SK-N-SH treated with all-trans-retinoic acid at 6 μM for 48 hours (cell line): ENCODE data around the gene SLC29A3.

Experiments
- ATAC-seq: fragments of 200-7000 bp; cut with Tn5 transposase; 3 replicates; pipeline ENCODE4 v1.9.1; 2020; ENCODE audit warnings: mild to moderate bottlenecking, moderate library complexity
- ARNTL ChIP-seq: fragments of 450-650 bp; formaldehyde crosslinking; IDR thresholded peaks from 2 replicates; pipeline ENCODE4 v1.5.0; 2020; ENCODE audit warnings: low read depth, mild to moderate bottlenecking, moderate library complexity, borderline replicate concordance
- BACH2 ChIP-seq: fragments of 250-450 bp; sonication (Bioruptor Pico); IDR thresholded peaks from 2 replicates; pipeline ENCODE4 v1.9.0; 2021; ENCODE audit warnings: mild to moderate bottlenecking, borderline replicate concordance
- CSDC2 ChIP-seq: fragments of 250-450 bp; sonication (Bioruptor Pico); IDR thresholded peaks from 2 replicates; pipeline ENCODE4 v1.5.0; 2020; ENCODE audit warnings: mild to moderate bottlenecking, moderate library complexity
- ESRRG ChIP-seq: fragments of 250-450 bp; sonication (Bioruptor Pico); IDR thresholded peaks from 2 replicates; pipeline ENCODE4 v1.6.1; 2021; ENCODE audit warnings: mild to moderate bottlenecking
- GLIS3 ChIP-seq: fragments of 250-450 bp; sonication (Bioruptor Pico); IDR thresholded peaks from 2 replicates; pipeline ENCODE4 v1.5.0; 2020; ENCODE audit warnings: mild to moderate bottlenecking, moderate library complexity
- ISL1 ChIP-seq: fragments of 250-450 bp; sonication (Bioruptor Pico); IDR thresholded peaks from 2 replicates; pipeline ENCODE4 v2.1.2; 2022; ENCODE audit warnings: mild to moderate bottlenecking, moderate library complexity
- OSR1 ChIP-seq: fragments of 250-450 bp; sonication (Bioruptor Pico); IDR thresholded peaks from 2 replicates; pipeline ENCODE4 v1.8.0; 2022; ENCODE audit warnings: moderate library complexity, mild to moderate bottlenecking, inconsistent platforms
- PPARA ChIP-seq: fragments of 250-450 bp; sonication (Bioruptor Pico); IDR thresholded peaks from 2 replicates; pipeline ENCODE4 v1.5.0; 2020; ENCODE audit warnings: mild to moderate bottlenecking, borderline replicate concordance
- RARB ChIP-seq: fragments of 250-450 bp; sonication (Bioruptor Pico); IDR thresholded peaks from 2 replicates; pipeline ENCODE4 v1.8.0; 2021; ENCODE audit warnings: mild to moderate bottlenecking, moderate library complexity
- SNAI2 ChIP-seq: fragments of 250-450 bp; sonication (Bioruptor Pico); IDR thresholded peaks from 2 replicates; pipeline ENCODE4 v1.5.0; 2020; ENCODE audit warnings: mild to moderate bottlenecking, moderate library complexity
- TCF4 ChIP-seq: fragments of 250-450 bp; sonication (Bioruptor Pico); IDR thresholded peaks from 2 replicates; pipeline ENCODE4 v1.8.0; 2021; ENCODE audit warnings: mild to moderate bottlenecking, moderate library complexity, borderline replicate concordance
- TOX ChIP-seq: fragments of 250-450 bp; sonication (Bioruptor Pico); IDR thresholded peaks from 2 replicates; pipeline ENCODE4 v1.8.0; 2021; ENCODE audit warnings: mild to moderate bottlenecking, moderate library complexity, borderline replicate concordance
- ZC3H10 ChIP-seq: fragments of 250-450 bp; sonication (Bioruptor Pico); IDR thresholded peaks from 2 replicates; pipeline ENCODE4 v1.5.1; 2021; ENCODE audit warnings: mild to moderate bottlenecking, moderate library complexity
- ZFP3 ChIP-seq: fragments of 250-450 bp; sonication (Bioruptor Pico); IDR thresholded peaks from 2 replicates; pipeline ENCODE4 v1.5.0; 2020; ENCODE audit warnings: mild to moderate bottlenecking, moderate library complexity
- ZNF565 ChIP-seq: fragments of 450-650 bp; formaldehyde crosslinking; conservative IDR thresholded peaks from 2 replicates; pipeline ENCODE4 v1.5.0; 2020; ENCODE audit warnings: low read depth, mild to moderate bottlenecking, moderate library complexity
- ZNF70 ChIP-seq: fragments of 450-650 bp; formaldehyde crosslinking; IDR thresholded peaks from 2 replicates; pipeline ENCODE4 v1.5.0; 2020; ENCODE audit warnings: mild to moderate bottlenecking, moderate library complexity
- ZNF8 ChIP-seq: fragments of 450-650 bp; formaldehyde crosslinking; IDR thresholded peaks from 2 replicates; pipeline ENCODE4 v1.5.0; 2020; ENCODE audit warnings: mild to moderate bottlenecking, moderate library complexity
- TF ChIP-seq, protein P1 (sequence below): fragments of 250-450 bp; sonication (Bioruptor Pico); IDR thresholded peaks from 2 replicates; pipeline ENCODE4 v1.5.0; 2020; ENCODE audit warnings: mild to moderate bottlenecking, moderate library complexity
- TF ChIP-seq, protein P2 (sequence below): fragments of 250-450 bp; sonication (Bioruptor Pico); IDR thresholded peaks from 2 replicates; pipeline ENCODE4 v1.8.0; 2020; ENCODE audit warnings: mild to moderate bottlenecking, moderate library complexity, borderline replicate concordance
- TF ChIP-seq, protein P3 (sequence below): fragments of 250-450 bp; sonication (Bioruptor Pico); IDR thresholded peaks from 2 replicates; pipeline ENCODE4 v1.8.0; 2021; ENCODE audit warnings: low read depth, mild to moderate bottlenecking, moderate library complexity, borderline replicate concordance
- TF ChIP-seq, protein P4 (sequence below): fragments of 250-450 bp; sonication (Bioruptor Pico); IDR thresholded peaks from 2 replicates; pipeline ENCODE4 v1.5.1; 2020; ENCODE audit warnings: low read depth, mild to moderate bottlenecking, moderate library complexity

The SLC29A3 gene

DNA sequence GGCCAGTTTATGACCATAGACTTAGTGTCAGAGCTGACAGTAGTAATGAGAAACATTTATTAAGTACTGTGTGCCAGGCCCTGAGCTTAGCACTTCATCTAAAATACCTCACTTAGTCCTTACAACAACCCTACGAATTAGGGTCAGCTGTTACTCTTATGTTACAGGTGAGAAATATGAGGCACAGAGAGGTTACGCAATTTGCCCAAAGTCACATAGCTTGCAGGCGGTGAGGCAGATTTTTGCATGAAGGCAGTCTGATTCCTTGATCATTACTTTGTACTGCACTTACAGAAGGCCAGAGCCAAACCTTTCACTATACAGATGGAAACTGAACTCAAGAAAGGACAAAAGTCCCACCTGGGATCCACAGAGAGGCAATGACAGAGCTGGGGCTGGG, 87.8 kb downstream of the SLC29A3 start (continued):
- TF ChIP-seq ZNF565 (no peak), SNAI2 (CRISPR knock-in tag) (no peak), TCF4 (CRISPR knock-in tag) (no peak), GLIS3 (CRISPR knock-in tag) (no peak), CSDC2 (CRISPR knock-in tag) (no peak)
- TF ChIP-seq, protein P1, sequence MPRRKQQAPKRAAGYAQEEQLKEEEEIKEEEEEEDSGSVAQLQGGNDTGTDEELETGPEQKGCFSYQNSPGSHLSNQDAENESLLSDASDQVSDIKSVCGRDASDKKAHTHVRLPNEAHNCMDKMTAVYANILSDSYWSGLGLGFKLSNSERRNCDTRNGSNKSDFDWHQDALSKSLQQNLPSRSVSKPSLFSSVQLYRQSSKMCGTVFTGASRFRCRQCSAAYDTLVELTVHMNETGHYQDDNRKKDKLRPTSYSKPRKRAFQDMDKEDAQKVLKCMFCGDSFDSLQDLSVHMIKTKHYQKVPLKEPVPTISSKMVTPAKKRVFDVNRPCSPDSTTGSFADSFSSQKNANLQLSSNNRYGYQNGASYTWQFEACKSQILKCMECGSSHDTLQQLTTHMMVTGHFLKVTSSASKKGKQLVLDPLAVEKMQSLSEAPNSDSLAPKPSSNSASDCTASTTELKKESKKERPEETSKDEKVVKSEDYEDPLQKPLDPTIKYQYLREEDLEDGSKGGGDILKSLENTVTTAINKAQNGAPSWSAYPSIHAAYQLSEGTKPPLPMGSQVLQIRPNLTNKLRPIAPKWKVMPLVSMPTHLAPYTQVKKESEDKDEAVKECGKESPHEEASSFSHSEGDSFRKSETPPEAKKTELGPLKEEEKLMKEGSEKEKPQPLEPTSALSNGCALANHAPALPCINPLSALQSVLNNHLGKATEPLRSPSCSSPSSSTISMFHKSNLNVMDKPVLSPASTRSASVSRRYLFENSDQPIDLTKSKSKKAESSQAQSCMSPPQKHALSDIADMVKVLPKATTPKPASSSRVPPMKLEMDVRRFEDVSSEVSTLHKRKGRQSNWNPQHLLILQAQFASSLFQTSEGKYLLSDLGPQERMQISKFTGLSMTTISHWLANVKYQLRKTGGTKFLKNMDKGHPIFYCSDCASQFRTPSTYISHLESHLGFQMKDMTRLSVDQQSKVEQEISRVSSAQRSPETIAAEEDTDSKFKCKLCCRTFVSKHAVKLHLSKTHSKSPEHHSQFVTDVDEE, result no peak

DNA sequence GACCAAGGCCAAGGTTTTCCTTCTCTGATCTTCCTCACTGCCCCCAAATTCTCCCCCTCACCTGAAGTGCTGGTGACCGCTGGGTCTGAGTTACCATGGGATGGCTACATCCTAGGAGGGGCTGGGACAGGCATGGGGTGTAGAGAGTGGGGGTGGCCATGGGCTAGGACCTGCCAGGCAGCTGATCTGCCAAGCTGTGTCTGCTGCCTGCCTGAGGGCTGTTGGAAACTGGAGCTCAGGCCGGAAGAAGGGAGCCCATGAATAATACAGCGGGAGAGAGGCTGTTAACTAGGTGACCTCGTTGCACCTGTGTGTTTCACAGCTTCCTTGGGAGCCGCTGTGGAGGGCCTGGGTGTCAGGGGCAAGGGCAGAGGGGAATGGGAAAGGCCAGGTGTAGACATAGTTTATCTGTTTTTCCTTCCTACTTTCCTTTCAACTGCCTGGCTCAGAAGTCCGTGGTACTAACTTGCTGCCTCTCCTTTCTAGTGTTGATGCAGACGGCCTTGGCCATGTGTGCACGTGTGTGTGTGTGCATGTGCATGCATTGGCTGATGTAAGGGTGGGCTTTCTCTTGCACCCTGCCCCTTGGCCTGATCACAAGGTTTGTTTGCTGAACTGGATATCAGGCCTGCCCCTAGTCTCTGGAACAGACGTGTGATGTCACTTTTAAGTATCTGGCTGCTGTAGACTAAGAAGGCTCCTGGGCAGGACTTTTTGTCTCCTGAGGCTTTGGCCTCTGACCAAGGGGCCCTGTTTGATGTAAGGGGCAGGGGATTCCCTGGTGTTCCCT, 89.6 kb downstream of the SLC29A3 start:
- ATAC-seq, result no peak
- TF ChIP-seq CSDC2 (CRISPR knock-in tag) (no peak), TCF4 (CRISPR knock-in tag) (no peak), ZNF70 (no peak), ZFP3 (CRISPR knock-in tag) (no peak), GLIS3 (CRISPR knock-in tag) (no peak), ESRRG (CRISPR knock-in tag) (no peak), BACH2 (CRISPR knock-in tag) (no peak), ISL1 (CRISPR knock-in tag) (no peak), OSR1 (no peak), ZC3H10 (CRISPR knock-in tag) (no peak), SNAI2 (CRISPR knock-in tag) (no peak), ZNF8 (CRISPR knock-in tag) (no peak), RARB (CRISPR knock-in tag) (no peak)
- TF ChIP-seq, protein P2, sequence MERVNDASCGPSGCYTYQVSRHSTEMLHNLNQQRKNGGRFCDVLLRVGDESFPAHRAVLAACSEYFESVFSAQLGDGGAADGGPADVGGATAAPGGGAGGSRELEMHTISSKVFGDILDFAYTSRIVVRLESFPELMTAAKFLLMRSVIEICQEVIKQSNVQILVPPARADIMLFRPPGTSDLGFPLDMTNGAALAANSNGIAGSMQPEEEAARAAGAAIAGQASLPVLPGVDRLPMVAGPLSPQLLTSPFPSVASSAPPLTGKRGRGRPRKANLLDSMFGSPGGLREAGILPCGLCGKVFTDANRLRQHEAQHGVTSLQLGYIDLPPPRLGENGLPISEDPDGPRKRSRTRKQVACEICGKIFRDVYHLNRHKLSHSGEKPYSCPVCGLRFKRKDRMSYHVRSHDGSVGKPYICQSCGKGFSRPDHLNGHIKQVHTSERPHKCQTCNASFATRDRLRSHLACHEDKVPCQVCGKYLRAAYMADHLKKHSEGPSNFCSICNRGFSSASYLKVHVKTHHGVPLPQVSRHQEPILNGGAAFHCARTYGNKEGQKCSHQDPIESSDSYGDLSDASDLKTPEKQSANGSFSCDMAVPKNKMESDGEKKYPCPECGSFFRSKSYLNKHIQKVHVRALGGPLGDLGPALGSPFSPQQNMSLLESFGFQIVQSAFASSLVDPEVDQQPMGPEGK, result no peak
- TF ChIP-seq, protein P3, sequence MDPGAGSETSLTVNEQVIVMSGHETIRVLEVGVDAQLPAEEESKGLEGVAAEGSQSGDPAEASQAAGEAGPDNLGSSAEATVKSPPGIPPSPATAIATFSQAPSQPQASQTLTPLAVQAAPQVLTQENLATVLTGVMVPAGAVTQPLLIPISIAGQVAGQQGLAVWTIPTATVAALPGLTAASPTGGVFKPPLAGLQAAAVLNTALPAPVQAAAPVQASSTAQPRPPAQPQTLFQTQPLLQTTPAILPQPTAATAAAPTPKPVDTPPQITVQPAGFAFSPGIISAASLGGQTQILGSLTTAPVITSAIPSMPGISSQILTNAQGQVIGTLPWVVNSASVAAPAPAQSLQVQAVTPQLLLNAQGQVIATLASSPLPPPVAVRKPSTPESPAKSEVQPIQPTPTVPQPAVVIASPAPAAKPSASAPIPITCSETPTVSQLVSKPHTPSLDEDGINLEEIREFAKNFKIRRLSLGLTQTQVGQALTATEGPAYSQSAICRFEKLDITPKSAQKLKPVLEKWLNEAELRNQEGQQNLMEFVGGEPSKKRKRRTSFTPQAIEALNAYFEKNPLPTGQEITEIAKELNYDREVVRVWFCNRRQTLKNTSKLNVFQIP (CRISPR knock-in tag), result no peak
- TF ChIP-seq, protein P4, sequence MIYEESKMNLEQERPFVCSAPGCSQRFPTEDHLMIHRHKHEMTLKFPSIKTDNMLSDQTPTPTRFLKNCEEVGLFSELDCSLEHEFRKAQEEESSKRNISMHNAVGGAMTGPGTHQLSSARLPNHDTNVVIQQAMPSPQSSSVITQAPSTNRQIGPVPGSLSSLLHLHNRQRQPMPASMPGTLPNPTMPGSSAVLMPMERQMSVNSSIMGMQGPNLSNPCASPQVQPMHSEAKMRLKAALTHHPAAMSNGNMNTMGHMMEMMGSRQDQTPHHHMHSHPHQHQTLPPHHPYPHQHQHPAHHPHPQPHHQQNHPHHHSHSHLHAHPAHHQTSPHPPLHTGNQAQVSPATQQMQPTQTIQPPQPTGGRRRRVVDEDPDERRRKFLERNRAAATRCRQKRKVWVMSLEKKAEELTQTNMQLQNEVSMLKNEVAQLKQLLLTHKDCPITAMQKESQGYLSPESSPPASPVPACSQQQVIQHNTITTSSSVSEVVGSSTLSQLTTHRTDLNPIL, result no peak

DNA sequence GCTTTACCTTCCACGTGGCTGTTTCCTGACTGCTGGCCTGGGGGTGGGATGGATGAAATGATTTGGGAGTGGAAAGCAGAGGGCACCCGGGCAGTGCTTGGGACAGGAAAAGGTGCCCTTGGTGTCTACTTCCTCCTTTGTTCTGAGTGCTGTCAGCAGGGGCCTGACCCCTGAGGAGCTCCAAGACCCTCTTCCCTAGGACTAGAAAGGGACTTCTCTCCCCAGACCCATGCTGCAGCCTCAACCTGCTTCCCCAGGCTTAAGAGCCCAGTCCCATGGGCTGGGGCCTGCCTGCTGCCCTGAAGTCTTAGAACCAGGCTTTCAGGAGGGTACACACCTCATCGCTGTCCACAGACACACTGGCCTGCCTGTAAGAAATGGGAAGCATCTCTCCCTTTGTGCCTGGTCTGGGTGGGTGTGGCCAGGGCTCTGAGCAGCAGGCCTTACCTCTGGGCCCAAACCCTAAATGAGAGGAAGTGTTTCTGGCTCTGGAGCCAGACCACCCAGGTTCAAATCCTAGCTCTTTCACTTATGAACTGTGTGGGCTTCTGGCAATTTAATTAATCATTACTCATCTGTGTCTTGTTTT, 90.6 kb downstream of the SLC29A3 start:
- ATAC-seq, result no peak
- TF ChIP-seq, protein P4, result no peak
- TF ChIP-seq BACH2 (CRISPR knock-in tag) (no peak), ZNF565 (no peak), ZC3H10 (CRISPR knock-in tag) (no peak), CSDC2 (CRISPR knock-in tag) (no peak), ESRRG (CRISPR knock-in tag) (no peak), TOX (no peak), ZFP3 (CRISPR knock-in tag) (no peak), ZNF70 (no peak), PPARA (CRISPR knock-in tag) (no peak), ARNTL (CRISPR knock-in tag) (no peak), ISL1 (CRISPR knock-in tag) (no peak), OSR1 (no peak), SNAI2 (CRISPR knock-in tag) (no peak), ZNF8 (CRISPR knock-in tag) (no peak)
- TF ChIP-seq, protein P2, result no peak
- TF ChIP-seq, protein P1, result no peak
